K562 (cell line): Measurements from ENCODE around the gene DHX58. TPM values are rescaled to one million over a fixed set of nuclear protein-coding genes. Genes with fewer than 3 reads are reported as not detected.

Source experiments
- ATAC-seq: fragments of 200-7000 bp; cut with Tn5 transposase; 3 replicates; pipeline ENCODE4 v1.9.1; 2020; ENCODE audit warnings: moderate library complexity
- BruUV-seq: library from RNA; stranded (reverse); fragments of 400-500 nt; replicated peaks from 2 replicates; lab custom pipeline; 2021; lab: Mats Ljungman, UMichigan
- CTCF ChIA-PET: fragments of 300-600 bp; formaldehyde crosslinking; extraction: SDS; loops from one replicate; lab custom pipeline; 2021; ENCODE audit warnings: low intra/inter-chr PET ratio; lab: Yijun Ruan, JAX
- POLR2A ChIA-PET: fragments of 300-600, 350-650 bp; sonication (Branson Sonifier 250); formaldehyde crosslinking; extraction: SDS; loops from one replicate; lab custom pipeline; 2021; ENCODE audit warnings: antibody characterized with exemption, inconsistent platforms; lab: Yijun Ruan, JAX
- DNase-seq, 4 experiments: peaks; one replicate each; pipeline versions ENCODE4 v3.0.0 to v3.0.0-alpha.2; 2011 to 2018; ENCODE audit warnings: low spot score in 3 of 4, mixed read lengths in 3 of 4; ENCODE audit errors: extremely low read depth in 1 of 4
- FAIRE-seq: peaks from 2 replicates; lab custom pipeline; 2011; peaks lifted over from hg19 to GRCh38; lab: Jason Lieb, UNC
- H2AFZ ChIP-seq: 2 replicates; pipeline ENCODE4 v1.6.0; 2011; ENCODE audit warnings: low read depth, low read length, control low read depth, inconsistent platforms
- H3K27ac ChIP-seq: fragments of 200-600 bp; 3 replicates; pipeline ENCODE4 v1.8.0; 2011; ENCODE audit warnings: low read depth, mild to moderate bottlenecking, control low read depth, inconsistent platforms, low read length, moderate library complexity, mixed read lengths; ENCODE audit errors: extremely low read depth
- H3K27me3 ChIP-seq, 2 experiments: fragments of 300-600 bp in 1 of 2; 2 replicates in 1 of 2; 3 replicates in 1 of 2; pipeline versions ENCODE4 v1.6.0 to v1.8.0; 2011; ENCODE audit warnings: inconsistent platforms in 2 of 2, low read length in 2 of 2, mild to moderate bottlenecking in 1 of 2, mixed read lengths in 1 of 2, moderate library complexity in 1 of 2; ENCODE audit not compliant: control insufficient read depth in 2 of 2, insufficient read depth in 2 of 2
- H3K36me3 ChIP-seq: fragments of 300-600 bp; 3 replicates; pipeline ENCODE4 v1.8.0; 2011; ENCODE audit warnings: mild to moderate bottlenecking, low read length, inconsistent platforms; ENCODE audit not compliant: control insufficient read depth, insufficient read depth
- H3K4me1 ChIP-seq, 2 experiments: fragments of 200-600 bp in 1 of 2; replicated peaks in 1 of 2; 2 replicates in 1 of 2; 3 replicates in 1 of 2; pipeline versions ENCODE4 v1.5.1 to v1.8.0; 2011; ENCODE audit warnings: inconsistent platforms in 2 of 2, low read length in 2 of 2, mild to moderate bottlenecking in 1 of 2, mixed read lengths in 1 of 2, moderate library complexity in 1 of 2; ENCODE audit not compliant: control insufficient read depth in 2 of 2, insufficient read depth in 2 of 2
- H3K4me2 ChIP-seq: 2 replicates; pipeline ENCODE4 v1.6.1; 2011; ENCODE audit warnings: low read length, control low read depth, inconsistent platforms, mixed read lengths; ENCODE audit not compliant: insufficient read depth
- H3K4me3 ChIP-seq: fragments of 200-600 bp; sonication (generic), shearing (Covaris generic); 2 replicates; pipeline ENCODE4 v1.5.1; 2016; ENCODE audit warnings: control low read depth, inconsistent platforms
- H3K79me2 ChIP-seq: fragments of 200-600 bp; 3 replicates; pipeline ENCODE4 v1.8.0; 2011; ENCODE audit warnings: low read length, inconsistent platforms; ENCODE audit not compliant: control insufficient read depth, insufficient read depth
- H3K9ac ChIP-seq, 2 experiments: 2 replicates each; pipeline versions ENCODE4 v1.6.0 to v1.6.1; 2011; ENCODE audit warnings: low read depth in 2 of 2, low read length in 2 of 2, control low read depth in 1 of 2, inconsistent platforms in 1 of 2, mild to moderate bottlenecking in 1 of 2, mixed read lengths in 1 of 2; ENCODE audit not compliant: insufficient read depth in 1 of 2
- H3K9me1 ChIP-seq: one replicate; pipeline ENCODE4 v1.6.0; 2011; ENCODE audit warnings: inconsistent platforms, mild to moderate bottlenecking, low read length, moderate library complexity; ENCODE audit not compliant: control insufficient read depth, insufficient read depth
- H3K9me3 ChIP-seq: replicated peaks from 2 replicates; pipeline ENCODE4 v1.5.1; 2011; ENCODE audit warnings: low read depth, low read length, inconsistent platforms; ENCODE audit not compliant: control insufficient read depth, insufficient read depth
- H4K20me1 ChIP-seq: replicated peaks from 2 replicates; pipeline ENCODE4 v1.6.1; 2011; ENCODE audit warnings: low read length, inconsistent platforms, mixed read lengths; ENCODE audit not compliant: control insufficient read depth, insufficient read depth
- ARID2 ChIP-seq: fragments of 450-650 bp; IDR thresholded peaks from 2 replicates; pipeline ENCODE4 v1.6.1; 2017; ENCODE audit warnings: antibody characterized with exemption, mild to moderate bottlenecking
- CHCHD3 ChIP-seq: fragments of 250-450 bp; sonication (Bioruptor Pico); IDR thresholded peaks from 2 replicates; pipeline ENCODE4 v2.1.2; 2022; ENCODE audit warnings: mild to moderate bottlenecking
- GABPB1 ChIP-seq: sonication (generic); formaldehyde crosslinking; IDR thresholded peaks from 2 replicates; pipeline ENCODE4 v1.8.0; 2022; ENCODE audit warnings: mild to moderate bottlenecking, missing genetic modification reagents
- KAT2B ChIP-seq: IDR thresholded peaks from one replicate; pipeline ENCODE4 v1.6.1; 2012; ENCODE audit warnings: low read depth, mild to moderate bottlenecking, control low read depth, inconsistent platforms, low read length, moderate library complexity
- KDM1A ChIP-seq, 2 experiments: fragments of 450-650 bp; IDR thresholded peaks; 2 replicates each; pipeline ENCODE4 v1.6.1; 2016; ENCODE audit warnings: mild to moderate bottlenecking in 2 of 2
- KLF13 ChIP-seq: fragments of 450-650 bp; IDR thresholded peaks from 2 replicates; pipeline ENCODE4 v1.6.1; 2016; ENCODE audit warnings: missing genetic modification characterization, low read depth, mild to moderate bottlenecking, missing compliant biosample characterization, moderate library complexity, borderline replicate concordance
- MLLT1 ChIP-seq, 2 experiments: fragments of 450-650 bp; IDR thresholded peaks; 2 replicates each; pipeline ENCODE4 v1.6.1; 2016
- MLX ChIP-seq, 2 experiments: fragments of 450-650 bp in 1 of 2; sonication (generic) in 1 of 2; formaldehyde crosslinking; conservative IDR thresholded peaks; 2 replicates each; pipeline versions ENCODE4 v1.4.0 to v1.8.1; 2020 to 2022; ENCODE audit warnings: mild to moderate bottlenecking in 1 of 2, missing genetic modification reagents in 1 of 2
- NFIC ChIP-seq: fragments of 450-650 bp; IDR thresholded peaks from 2 replicates; pipeline ENCODE4 v1.6.1; 2017; ENCODE audit warnings: mild to moderate bottlenecking, inconsistent platforms
- RAD21 ChIP-seq, 2 experiments: fragments of 250-450 bp in 1 of 2; fragments of 450-650 bp in 1 of 2; sonication (Bioruptor Pico) in 1 of 2; formaldehyde crosslinking in 1 of 2; IDR thresholded peaks in 1 of 2; conservative IDR thresholded peaks in 1 of 2; 2 replicates each; pipeline versions ENCODE4 v1.4.0 to v1.8.0; 2020 to 2022; ENCODE audit warnings: mild to moderate bottlenecking in 2 of 2, moderate library complexity in 1 of 2
- RBM39 ChIP-seq: fragments of 200-400 bp; formaldehyde crosslinking; optimal IDR thresholded peaks from 2 replicates; pipeline ENCODE3; 2018; ENCODE audit warnings: low read depth, low read length
- RCOR1 ChIP-seq, 2 experiments: IDR thresholded peaks; 2 replicates each; pipeline ENCODE4 v1.6.1; 2012; ENCODE audit warnings: low read depth in 2 of 2, low read length in 2 of 2, borderline replicate concordance in 1 of 2, improper control_type of control experiment in 1 of 2
- STAG1 ChIP-seq: sonication (generic); formaldehyde crosslinking; IDR thresholded peaks from 2 replicates; pipeline ENCODE4 v1.5.0; 2020; ENCODE audit warnings: missing genetic modification reagents, borderline replicate concordance
- TCF7 ChIP-seq: sonication (generic); IDR thresholded peaks from 2 replicates; pipeline ENCODE4 v1.6.1; 2016; ENCODE audit warnings: antibody characterized with exemption, borderline replicate concordance
- TEAD4 ChIP-seq, 2 experiments: sonication (generic) in 1 of 2; formaldehyde crosslinking in 1 of 2; IDR thresholded peaks; 2 replicates each; pipeline versions ENCODE4 v1.6.1 to v1.8.0; 2012 to 2022; ENCODE audit warnings: borderline replicate concordance in 1 of 2, inconsistent platforms in 1 of 2, low read length in 1 of 2, mild to moderate bottlenecking in 1 of 2, missing genetic modification reagents in 1 of 2
- ZBTB1 ChIP-seq: sonication (generic); formaldehyde crosslinking; IDR thresholded peaks from 2 replicates; pipeline ENCODE4 v1.8.1; 2023; ENCODE audit warnings: missing genetic modification reagents, low read depth, mild to moderate bottlenecking, borderline replicate concordance
- ZFP1 ChIP-seq: fragments of 450-650 bp; formaldehyde crosslinking; IDR thresholded peaks from 2 replicates; pipeline ENCODE4 v1.4.0; 2020; ENCODE audit warnings: mild to moderate bottlenecking, mixed read lengths
- ZNF644 ChIP-seq: fragments of 200-800 bp; sonication (Bioruptor generic); IDR thresholded peaks from 2 replicates; pipeline ENCODE4 v1.6.1; 2016; ENCODE audit warnings: low read depth, missing genetic modification characterization, missing compliant biosample characterization
- WGBS: fragments of 100-300 bp; shearing (Covaris generic); methylation state at CpG from one replicate; pipeline ENCODE4 v1.1.6; 2016; ENCODE audit warnings: low coverage, mixed read lengths; ENCODE audit not compliant: insufficient coverage; ENCODE audit errors: missing lambda C conversion rate; 5-methylcytosine and 5-hydroxymethylcytosine counted together
- in situ Hi-C: fragments of 300-500 bp; cut with MboI; formaldehyde crosslinking; loops from 4 replicates; pipeline ENCODE4 v1.15.0; 2018; ENCODE audit warnings: inconsistent platforms, mixed read lengths
- intact Hi-C: fragments of 100-400 bp; cut with micrococcal nuclease; formaldehyde crosslinking; loops from 2 replicates; pipeline ENCODE4 v1.14.2; 2022
- polyA plus RNA-seq, 8 experiments: library from polyadenylated mRNA; depleted of rRNA in 4 of 8; stranded (reverse) in 5 of 8; unstranded in 3 of 8; fragments of >200 nt; fragmentation: Nextera tagmentation in 2 of 8; fragmentation: Illumina TruSeq in 1 of 8; extraction: Ambion mirVana in 2 of 8; extraction: Trizol in 1 of 8; gene quantifications; 2 replicates each; pipeline versions ENCODE4 v1.2.1 to v1.2.3, GENCODE V29; 2011 to 2014; ENCODE audit warnings: inconsistent platforms in 1 of 8, missing spikeins in 1 of 8
- total RNA-seq, 7 experiments: library from RNA; depleted of rRNA in 6 of 7; stranded (reverse); fragments of >200 nt in 6 of 7; fragmentation: Illumina TruSeq in 2 of 7; extraction: Trizol in 2 of 7; gene quantifications; 2 replicates each; pipeline versions ENCODE4 v1.2.1 to v1.2.3, GENCODE V29; 2011 to 2021; ENCODE audit warnings: low replicate concordance in 1 of 7

Gene DHX58
- total and polyA plus RNA-seq, 9 of the 15 experiments (the other 6 are each of a cell fraction or from before 2014, with no cell fraction given), result 0.15 to 3.0 (median 1.4) TPM

GRCh38 chr17:42116705-42117396 lies 4.3 kb upstream of the DHX58 start:
- H3K9me1 ChIP-seq, result no peaks in the 10 kb centered on the region
- peak; percentile 51 for ATAC-seq
- no TSS peak for BruUV-seq
- peaks cover 18 to 55% of the 10 kb centered on the region in 2 experiments for H3K4me1 ChIP-seq
- H3K4me3 ChIP-seq, result no peak overlapping the region
- H4K20me1 ChIP-seq, result no peaks in the 10 kb centered on the region
- H3K9ac ChIP-seq, result no peak overlapping the region
- no peak overlapping the region for H3K4me2 ChIP-seq
- H3K27me3 ChIP-seq, result no peaks in the 10 kb centered on the region
- no peak overlapping the region for H3K27ac ChIP-seq
- 33% methylated on average over 16 of the region's 18 CpGs for WGBS
- peak; percentile 56 to 86 (median 66) for DNase-seq
- H3K9me3 ChIP-seq, result no peaks in the 10 kb centered on the region
- in situ Hi-C loops (loop anchor here (25.0 kb wide), 1 partner anchor 380 kb away; the partner anchor contains the start of gene HAP1), intact Hi-C loops (loop anchor here (1.0 to 2.0 kb wide), 3 partner anchors 50 to 154 kb away; no protein-coding TSS in a partner anchor)
- H2AFZ ChIP-seq, result no peak overlapping the region
- H3K79me2 ChIP-seq, result peaks cover 10% of the 10 kb centered on the region; the same call in 2 of the 3 replicates
- ChIA-PET POLR2A (no interaction called here), CTCF (interaction anchor here (0.5 to 2.4 kb wide), 7 partner anchors 48 to 154 kb away, joined by 3 to 29 read pairs (median 6); no protein-coding TSS in a partner anchor)
- peak; percentile 98 for FAIRE-seq
- peaks cover 65% of the 10 kb centered on the region; the same call in 2 of the 3 replicates for H3K36me3 ChIP-seq
- TF ChIP-seq TEAD4 (IDR thresholded peaks at IDR 0.05; ENCODE audit: low read length), result peak; percentile 27; the same call in 1 of the 2 replicates
- no peak for TF ChIP-seq TEAD4 (CRISPR knock-in tag; IDR thresholded peaks at IDR 0.05; ENCODE audit: borderline replicate concordance)
- TF ChIP-seq ARID2, result peak; percentile 49; the same call in 1 of the 2 replicates
- no peak for TF ChIP-seq ZNF644 (tag)
- TF ChIP-seq MLLT1 (IDR thresholded peaks at IDR 0.05), result peak in 1 of 2 experiments; percentile 40; a peak in 1 of 4 replicates
- TF ChIP-seq STAG1 (CRISPR knock-in tag), result peak; percentile 66; the same call in 1 of the 2 replicates
- TF ChIP-seq KLF13 (tag), result no peak
- peak; percentile 48; the same call in 1 of the 2 replicates for TF ChIP-seq GABPB1 (CRISPR knock-in tag)
- TF ChIP-seq MLX (CRISPR knock-in tag; conservative IDR thresholded peaks at IDR 0.05), result no peak
- no peak for TF ChIP-seq KDM1A (IDR thresholded peaks at IDR 0.05)
- peak in 1 of 2 experiments; percentile 46; a peak in 1 of 4 replicates for TF ChIP-seq RCOR1 (IDR thresholded peaks at IDR 0.05; ENCODE audit: borderline replicate concordance in 1 of 2, low read depth in 2 of 2, low read length in 2 of 2)
- TF ChIP-seq TCF7, result no peak
- no peak for TF ChIP-seq CHCHD3
- no peak for TF ChIP-seq RBM39
- no peak for TF ChIP-seq ZBTB1 (CRISPR knock-in tag)
- no peak for TF ChIP-seq ZFP1 (CRISPR knock-in tag)
- no peak for TF ChIP-seq NFIC
- peak; percentile 85 to 88 for TF ChIP-seq RAD21 (CRISPR knock-in tag; conservative IDR thresholded peaks at IDR 0.05 in 1 of 2, IDR thresholded peaks at IDR 0.05 in 1 of 2)
- TF ChIP-seq KAT2B, result no peak
